HCT116 (cell line): ENCODE measurements around the gene PHF19. TPM values are rescaled to one million over a fixed set of nuclear protein-coding genes. Genes with fewer than 3 reads are reported as not detected.

ENCODE experiments used
- ATAC-seq: fragments of 200-7000 bp; cut with Tn5 transposase; 2 replicates; pipeline ENCODE4 v1.9.1; 2020; ENCODE audit warnings: mild to moderate bottlenecking, moderate library complexity
- BruUV-seq: library from RNA; stranded (reverse); fragments of 400-500 nt; replicated peaks from 2 replicates; lab custom pipeline; 2021; lab: Mats Ljungman, UMichigan
- CTCF ChIA-PET: fragments of 300-600 bp; sonication (Branson Sonifier 250); formaldehyde crosslinking; loops from one replicate; lab custom pipeline; 2021; ENCODE audit warnings: antibody characterized with exemption; lab: Charles Lee
- POLR2A ChIA-PET: fragments of 300-600, 350-600 bp; sonication (Branson Sonifier 250); formaldehyde crosslinking; loops from one replicate; lab custom pipeline; 2021; ENCODE audit warnings: antibody characterized with exemption; lab: Charles Lee
- RAD21 ChIA-PET, 2 experiments: fragments of 300-600 bp; sonication (Branson Sonifier 250); formaldehyde crosslinking; loops; one replicate each; lab custom pipeline; 2023; ENCODE audit warnings: low total read pairs in 2 of 2; ENCODE audit not compliant: uncharacterized antibody in 2 of 2, unreplicated experiment in 2 of 2, low non-redundant PET in 1 of 2; lab: Charles Lee
- DNase-seq: peaks from one replicate; pipeline ENCODE4 v3.0.0-alpha.2; 2010; ENCODE audit warnings: low read depth, low spot score
- H2AFZ ChIP-seq: fragments of 200-600 bp; shearing (Covaris generic), sonication (generic); 2 replicates; pipeline ENCODE4 v1.6.1; 2017; ENCODE audit warnings: low read depth, mixed run types, mixed read lengths, antibody characterized with exemption, low read length; ENCODE audit not compliant: poor library complexity, severe bottlenecking
- H3K27ac ChIP-seq: 2 replicates; pipeline ENCODE4 v1.5.1; 2012; ENCODE audit warnings: low read depth, low read length
- H3K27me3 ChIP-seq: fragments of 200-600 bp; sonication (generic); 2 replicates; pipeline ENCODE4 v1.6.1; 2016; ENCODE audit warnings: mixed run types, low read length, mixed read lengths; ENCODE audit not compliant: insufficient read depth
- H3K36me3 ChIP-seq, 2 experiments: fragments of 200-500 bp in 1 of 2; fragments of 200-600 bp in 1 of 2; sonication (Bioruptor generic) in 1 of 2; sonication (generic) in 1 of 2; 2 replicates each; pipeline versions ENCODE4 v1.5.1 to v1.6.1; 2014 to 2016; ENCODE audit warnings: low read length in 2 of 2, inconsistent platforms in 1 of 2, mixed read lengths in 1 of 2, mixed run types in 1 of 2; ENCODE audit not compliant: insufficient read depth in 2 of 2, control insufficient read depth in 1 of 2
- H3K4me1 ChIP-seq, 2 experiments: fragments of 200-600 bp in 1 of 2; sonication (generic) in 1 of 2; 2 replicates each; pipeline versions ENCODE4 v1.5.1 to v1.6.1; 2012 to 2017; ENCODE audit warnings: low read length in 2 of 2, inconsistent platforms in 1 of 2, mild to moderate bottlenecking in 1 of 2, mixed read lengths in 1 of 2, mixed run types in 1 of 2, moderate library complexity in 1 of 2; ENCODE audit not compliant: insufficient read depth in 2 of 2, control insufficient read depth in 1 of 2
- H3K4me2 ChIP-seq: fragments of 200-600 bp; sonication (generic); 2 replicates; pipeline ENCODE4 v1.6.1; 2017; ENCODE audit warnings: mixed run types, low read length, mixed read lengths
- H3K4me3 ChIP-seq, 2 experiments: fragments of 200-600 bp in 1 of 2; sonication (generic) in 1 of 2; replicated peaks in 1 of 2; 2 replicates each; pipeline ENCODE4 v1.5.1; 2011 to 2016; ENCODE audit warnings: low read length in 2 of 2, control low read depth in 1 of 2, low read depth in 1 of 2, mild to moderate bottlenecking in 1 of 2, mixed read lengths in 1 of 2, mixed run types in 1 of 2
- H3K79me2 ChIP-seq: fragments of 200-600 bp; sonication (generic); 2 replicates; pipeline ENCODE4 v1.6.1; 2017; ENCODE audit warnings: mild to moderate bottlenecking, mixed run types, low read length, moderate library complexity, mixed read lengths; ENCODE audit not compliant: insufficient read depth
- H3K9ac ChIP-seq: fragments of 200-600 bp; sonication (generic); 2 replicates; pipeline ENCODE4 v1.6.1; 2016; ENCODE audit warnings: low read length, mixed read lengths
- H3K9me2 ChIP-seq: fragments of 200-600 bp; sonication (generic), shearing (Covaris generic); 2 replicates; pipeline ENCODE4 v1.6.1; 2017; ENCODE audit warnings: mixed run types, mild to moderate bottlenecking, moderate library complexity; ENCODE audit not compliant: insufficient read depth
- H3K9me3 ChIP-seq, 2 experiments: fragments of 200-500 bp in 1 of 2; fragments of 200-600 bp in 1 of 2; sonication (Bioruptor generic) in 1 of 2; sonication (generic) in 1 of 2; 2 replicates each; pipeline ENCODE4 v1.6.1; 2014 to 2017; ENCODE audit warnings: low read length in 2 of 2, mixed read lengths in 2 of 2, inconsistent platforms in 1 of 2, low read depth in 1 of 2, mild to moderate bottlenecking in 1 of 2, mixed run types in 1 of 2, moderate library complexity in 1 of 2; ENCODE audit not compliant: control insufficient read depth in 1 of 2, insufficient read depth in 1 of 2
- H4K20me1 ChIP-seq: fragments of 200-600 bp; sonication (generic), shearing (Covaris generic); 2 replicates; pipeline ENCODE4 v1.6.1; 2017; ENCODE audit warnings: mixed run types, mild to moderate bottlenecking, moderate library complexity; ENCODE audit not compliant: insufficient read depth
- CEBPB ChIP-seq: IDR thresholded peaks from 2 replicates; pipeline ENCODE4 v1.6.1; 2012; ENCODE audit warnings: low read depth
- POLR2A ChIP-seq: IDR thresholded peaks from 2 replicates; pipeline ENCODE4 v1.7.0; 2011; ENCODE audit warnings: borderline replicate concordance; ENCODE audit not compliant: insufficient read depth, insufficient read length; ENCODE audit errors: extremely low read depth
- SP1 ChIP-seq: IDR thresholded peaks from 2 replicates; pipeline ENCODE4 v1.6.1; 2012; ENCODE audit warnings: low read depth
- SRF ChIP-seq: IDR thresholded peaks from 2 replicates; pipeline ENCODE4 v1.6.1; 2012; ENCODE audit warnings: low read depth
- TCF7L2 ChIP-seq: IDR thresholded peaks from 2 replicates; pipeline ENCODE4 v1.7.0; 2011; ENCODE audit warnings: borderline replicate concordance, inconsistent platforms; ENCODE audit not compliant: insufficient read depth, insufficient read length; ENCODE audit errors: extremely low read depth
- YY1 ChIP-seq: IDR thresholded peaks from 2 replicates; pipeline ENCODE4 v1.6.1; 2011; ENCODE audit warnings: low read length, low read depth, moderate library complexity, mild to moderate bottlenecking; ENCODE audit not compliant: insufficient replicate concordance; ENCODE audit errors: extremely low read depth
- intact Hi-C: fragments of 100-400 bp; cut with micrococcal nuclease; formaldehyde crosslinking; loops from 2 replicates; pipeline ENCODE4 v1.10.0; 2022
- total RNA-seq: library from RNA; stranded (reverse); gene quantifications from one replicate; pipeline ENCODE4 v1.2.1, GENCODE V29; 2021; ENCODE audit not compliant: unreplicated experiment
- TF ChIP-seq, protein P1 (sequence below): IDR thresholded peaks from 2 replicates; pipeline ENCODE4 v1.6.1; 2012; ENCODE audit warnings: low read depth
- TF ChIP-seq, protein P2 (sequence below): IDR thresholded peaks from 2 replicates; pipeline ENCODE4 v1.6.1; 2011; ENCODE audit warnings: mild to moderate bottlenecking, low read length, moderate library complexity; ENCODE audit not compliant: insufficient replicate concordance; ENCODE audit errors: extremely low read depth

The PHF19 gene
- total RNA-seq, 1 experiment from 2014 or later = 74.0 TPM

DNA sequence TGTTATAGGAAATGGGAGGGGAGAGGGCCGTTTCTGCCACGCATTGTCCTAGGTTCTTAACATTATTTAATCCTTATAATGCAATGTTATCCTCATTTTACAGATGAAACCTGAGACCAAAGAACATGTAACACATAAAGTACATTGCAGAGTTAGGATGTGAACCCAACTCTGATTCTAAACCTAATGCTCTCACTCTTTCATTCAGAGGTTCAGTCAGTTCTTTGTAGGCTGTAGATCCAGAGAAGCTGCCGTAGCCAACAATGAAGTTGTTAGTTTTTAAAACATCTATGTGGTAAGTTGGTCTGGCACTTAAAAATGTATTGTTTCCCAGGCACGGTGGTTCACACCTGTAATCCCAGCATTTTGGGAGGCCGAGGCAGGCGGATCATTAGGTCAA, 23.8 kb downstream of the PHF19 start:
- Histone ChIP-seq H3K27me3 (no peaks in the 10 kb centered on the region), H3K4me3 (no peak overlapping the region), H3K9me3 (no peaks in the 10 kb centered on the region), H2AFZ (no peak overlapping the region), H4K20me1 (no peaks in the 10 kb centered on the region), H3K36me3 (peaks cover 0 to 7% of the 10 kb centered on the region in 2 experiments; a peak in 2 of 4 replicates), H3K27ac (no peak overlapping the region), H3K79me2 (no peaks in the 10 kb centered on the region), H3K9ac (no peak overlapping the region), H3K9me2 (no peaks in the 10 kb centered on the region), H3K4me2 (no peak overlapping the region), H3K4me1 (no peaks in the 10 kb centered on the region)
- POLR2A ChIA-PET = interaction anchor here (1.2 kb wide), 1 partner anchor 14 kb away, joined by 3 read pairs; no protein-coding TSS in a partner anchor
- RAD21 ChIA-PET = no interaction called here
- BruUV-seq = no TSS peak
- no peak for ATAC-seq
- CTCF ChIA-PET = no interaction called here
- intact Hi-C loops = no loop called here
- no peak for DNase-seq
- TF ChIP-seq, protein P1, sequence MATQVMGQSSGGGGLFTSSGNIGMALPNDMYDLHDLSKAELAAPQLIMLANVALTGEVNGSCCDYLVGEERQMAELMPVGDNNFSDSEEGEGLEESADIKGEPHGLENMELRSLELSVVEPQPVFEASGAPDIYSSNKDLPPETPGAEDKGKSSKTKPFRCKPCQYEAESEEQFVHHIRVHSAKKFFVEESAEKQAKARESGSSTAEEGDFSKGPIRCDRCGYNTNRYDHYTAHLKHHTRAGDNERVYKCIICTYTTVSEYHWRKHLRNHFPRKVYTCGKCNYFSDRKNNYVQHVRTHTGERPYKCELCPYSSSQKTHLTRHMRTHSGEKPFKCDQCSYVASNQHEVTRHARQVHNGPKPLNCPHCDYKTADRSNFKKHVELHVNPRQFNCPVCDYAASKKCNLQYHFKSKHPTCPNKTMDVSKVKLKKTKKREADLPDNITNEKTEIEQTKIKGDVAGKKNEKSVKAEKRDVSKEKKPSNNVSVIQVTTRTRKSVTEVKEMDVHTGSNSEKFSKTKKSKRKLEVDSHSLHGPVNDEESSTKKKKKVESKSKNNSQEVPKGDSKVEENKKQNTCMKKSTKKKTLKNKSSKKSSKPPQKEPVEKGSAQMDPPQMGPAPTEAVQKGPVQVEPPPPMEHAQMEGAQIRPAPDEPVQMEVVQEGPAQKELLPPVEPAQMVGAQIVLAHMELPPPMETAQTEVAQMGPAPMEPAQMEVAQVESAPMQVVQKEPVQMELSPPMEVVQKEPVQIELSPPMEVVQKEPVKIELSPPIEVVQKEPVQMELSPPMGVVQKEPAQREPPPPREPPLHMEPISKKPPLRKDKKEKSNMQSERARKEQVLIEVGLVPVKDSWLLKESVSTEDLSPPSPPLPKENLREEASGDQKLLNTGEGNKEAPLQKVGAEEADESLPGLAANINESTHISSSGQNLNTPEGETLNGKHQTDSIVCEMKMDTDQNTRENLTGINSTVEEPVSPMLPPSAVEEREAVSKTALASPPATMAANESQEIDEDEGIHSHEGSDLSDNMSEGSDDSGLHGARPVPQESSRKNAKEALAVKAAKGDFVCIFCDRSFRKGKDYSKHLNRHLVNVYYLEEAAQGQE = no peak
- TF ChIP-seq TCF7L2 = no peak
- TF ChIP-seq POLR2A = no peak
- no peak for TF ChIP-seq CEBPB
- no peak for TF ChIP-seq SRF
- TF ChIP-seq YY1 = no peak
- TF ChIP-seq SP1 = no peak
- TF ChIP-seq, protein P2, sequence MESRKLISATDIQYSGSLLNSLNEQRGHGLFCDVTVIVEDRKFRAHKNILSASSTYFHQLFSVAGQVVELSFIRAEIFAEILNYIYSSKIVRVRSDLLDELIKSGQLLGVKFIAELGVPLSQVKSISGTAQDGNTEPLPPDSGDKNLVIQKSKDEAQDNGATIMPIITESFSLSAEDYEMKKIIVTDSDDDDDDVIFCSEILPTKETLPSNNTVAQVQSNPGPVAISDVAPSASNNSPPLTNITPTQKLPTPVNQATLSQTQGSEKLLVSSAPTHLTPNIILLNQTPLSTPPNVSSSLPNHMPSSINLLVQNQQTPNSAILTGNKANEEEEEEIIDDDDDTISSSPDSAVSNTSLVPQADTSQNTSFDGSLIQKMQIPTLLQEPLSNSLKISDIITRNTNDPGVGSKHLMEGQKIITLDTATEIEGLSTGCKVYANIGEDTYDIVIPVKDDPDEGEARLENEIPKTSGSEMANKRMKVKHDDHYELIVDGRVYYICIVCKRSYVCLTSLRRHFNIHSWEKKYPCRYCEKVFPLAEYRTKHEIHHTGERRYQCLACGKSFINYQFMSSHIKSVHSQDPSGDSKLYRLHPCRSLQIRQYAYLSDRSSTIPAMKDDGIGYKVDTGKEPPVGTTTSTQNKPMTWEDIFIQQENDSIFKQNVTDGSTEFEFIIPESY = no peak
